Activated CD4-positive, alpha-beta T cell treated with anti-CD3 and anti-CD28 coated beads for 4 hours (primary cell): Measurements from ENCODE around the gene TMEM138.

Experiments
- DNase-seq, 2 donors: peaks; one replicate each; pipeline ENCODE4 v3.0.0-alpha.2; 2020

TMEM138 gene

GRCh38 chr11:61361741-61362541 lies at the start of gene TMEM138, which contains the start of gene CYB561A3:
TMEM138 (plus strand) TSS chr11:61362374; CDS start chr11:61364391, 2,017 bp downstream.
CYB561A3 (minus strand) TSS chr11:61361882; CDS start chr11:61356713, 5,169 bp downstream.
- DNase-seq, result peak; percentile 82 to 83

GRCh38 chr11:61315260-61315659 lies 46.9 kb upstream of the TMEM138 start:
- no peak for DNase-seq

- no peak for DNase-seq
Observed at GRCh38 chr11:61325649-61326414, 36.3 kb upstream of the TMEM138 start.

DNA sequence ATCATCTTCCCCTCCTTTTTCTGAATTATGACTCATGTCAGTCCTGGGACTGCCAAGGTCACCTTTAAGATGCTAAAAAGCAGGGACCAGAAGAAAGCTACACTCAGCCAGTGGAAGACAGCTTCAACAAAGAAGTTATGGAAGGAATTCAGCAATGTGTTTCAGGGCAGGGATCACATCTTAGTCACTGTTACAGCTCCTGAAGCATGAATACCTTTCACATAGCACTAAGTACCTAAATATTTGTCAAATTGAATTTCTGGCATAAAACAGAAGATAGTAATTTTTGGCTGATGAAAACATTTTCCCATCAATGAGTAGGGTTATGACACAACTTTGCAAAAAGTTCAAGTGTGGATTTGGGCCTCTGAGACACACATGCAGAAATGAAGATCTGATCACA lies 34.5 kb upstream of the TMEM138 start:
- no peak for DNase-seq

DNA sequence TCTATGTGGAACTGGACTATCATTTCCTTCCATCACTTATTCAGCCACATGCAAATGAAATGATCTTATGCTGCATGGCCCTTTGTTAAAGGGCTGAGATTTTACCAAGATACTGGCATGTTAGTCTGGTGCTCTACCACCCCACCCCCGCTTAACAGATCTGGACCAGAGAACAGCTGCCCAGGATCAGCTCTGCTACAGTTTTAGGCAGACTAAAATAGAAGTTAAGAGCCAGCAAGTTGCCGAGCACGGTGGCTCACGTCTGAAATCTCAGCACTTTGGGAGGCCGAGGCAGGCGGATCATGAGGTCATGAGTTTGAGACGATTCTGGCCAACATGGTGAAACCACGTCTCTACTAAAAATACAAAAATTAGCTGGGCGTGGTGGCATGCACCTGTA lies 33.8 kb upstream of the TMEM138 start:
- DNase-seq, result no peak

GRCh38 chr11:61329871-61330270 lies 32.3 kb upstream of the TMEM138 start:
- DNase-seq, result no peak

DNA sequence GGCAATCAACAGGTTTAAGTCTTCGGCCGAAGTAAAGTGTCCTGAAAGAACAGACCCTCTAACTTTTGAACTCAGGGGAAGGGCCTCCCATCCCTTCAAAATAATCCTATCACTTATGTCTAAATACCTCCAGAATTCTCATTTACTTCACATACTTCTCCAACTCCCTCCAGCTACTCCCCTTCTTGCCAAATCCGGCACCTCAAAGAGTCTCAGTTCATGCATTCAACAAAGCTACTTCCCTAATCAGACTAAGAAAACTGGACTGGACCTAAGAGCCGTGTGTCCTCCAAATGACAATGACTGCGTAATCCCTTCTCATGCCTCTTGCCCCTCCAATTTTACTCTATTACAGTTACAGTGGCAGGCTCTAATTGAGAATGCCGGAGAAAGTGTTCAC lies 30.5 kb upstream of the TMEM138 start:
- DNase-seq, result no peak

- DNase-seq, result no peak
Observed at GRCh38 chr11:61332281-61332796, 29.8 kb upstream of the TMEM138 start.

GRCh38 chr11:61332797-61333549 lies 29.2 kb upstream of the TMEM138 start, which contains the start of the genes DDB1 and TKFC:
DDB1 (minus strand) TSS chr11:61333105; CDS start chr11:61332968, 137 bp downstream.
TKFC (plus strand) TSS chr11:61333228; CDS start chr11:61334729, 1,501 bp downstream.
- peak; percentile 97 for DNase-seq

DNA sequence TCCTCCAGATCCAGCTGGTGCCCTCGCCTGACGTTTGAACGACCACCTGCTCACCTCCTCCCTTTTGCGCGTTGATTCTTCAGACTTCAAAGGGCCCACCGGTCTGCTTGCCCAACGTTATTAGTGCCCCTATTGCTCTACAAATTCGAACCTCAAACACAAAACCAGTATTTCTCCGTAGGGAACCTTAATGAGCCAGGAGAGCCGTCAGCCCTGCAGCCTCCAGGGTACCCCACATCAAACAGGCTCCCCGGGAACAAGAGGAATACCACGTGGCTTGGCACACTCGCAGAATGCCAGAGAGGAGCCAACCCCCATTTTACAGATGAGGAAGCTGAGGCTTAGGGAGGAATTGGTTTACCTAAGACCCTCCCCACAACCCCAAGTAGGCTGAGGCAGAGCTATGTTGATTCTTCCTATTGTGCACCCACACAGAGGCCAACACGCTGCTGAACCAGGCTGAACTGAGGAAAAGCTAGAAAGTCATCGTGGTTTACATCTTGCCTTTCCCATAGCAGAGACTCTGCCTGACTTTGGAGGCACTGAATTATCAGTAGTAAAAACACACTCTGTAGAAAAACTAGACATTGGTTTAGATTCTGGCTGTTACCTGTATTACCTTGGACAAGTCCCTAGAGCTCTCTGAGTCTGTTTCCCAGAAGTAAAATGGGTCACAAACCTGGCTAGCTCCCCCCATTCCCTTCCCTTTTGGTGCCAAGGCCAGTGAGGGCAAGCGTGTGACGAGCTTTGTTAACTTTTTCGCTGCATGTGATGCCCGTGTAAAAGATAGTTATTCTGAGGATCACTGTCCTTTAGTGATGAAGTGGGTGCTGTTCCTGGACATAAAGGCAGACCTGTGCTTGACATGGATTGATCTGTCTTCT lies 28.4 kb upstream of the TMEM138 start:
- no peak for DNase-seq

DNA sequence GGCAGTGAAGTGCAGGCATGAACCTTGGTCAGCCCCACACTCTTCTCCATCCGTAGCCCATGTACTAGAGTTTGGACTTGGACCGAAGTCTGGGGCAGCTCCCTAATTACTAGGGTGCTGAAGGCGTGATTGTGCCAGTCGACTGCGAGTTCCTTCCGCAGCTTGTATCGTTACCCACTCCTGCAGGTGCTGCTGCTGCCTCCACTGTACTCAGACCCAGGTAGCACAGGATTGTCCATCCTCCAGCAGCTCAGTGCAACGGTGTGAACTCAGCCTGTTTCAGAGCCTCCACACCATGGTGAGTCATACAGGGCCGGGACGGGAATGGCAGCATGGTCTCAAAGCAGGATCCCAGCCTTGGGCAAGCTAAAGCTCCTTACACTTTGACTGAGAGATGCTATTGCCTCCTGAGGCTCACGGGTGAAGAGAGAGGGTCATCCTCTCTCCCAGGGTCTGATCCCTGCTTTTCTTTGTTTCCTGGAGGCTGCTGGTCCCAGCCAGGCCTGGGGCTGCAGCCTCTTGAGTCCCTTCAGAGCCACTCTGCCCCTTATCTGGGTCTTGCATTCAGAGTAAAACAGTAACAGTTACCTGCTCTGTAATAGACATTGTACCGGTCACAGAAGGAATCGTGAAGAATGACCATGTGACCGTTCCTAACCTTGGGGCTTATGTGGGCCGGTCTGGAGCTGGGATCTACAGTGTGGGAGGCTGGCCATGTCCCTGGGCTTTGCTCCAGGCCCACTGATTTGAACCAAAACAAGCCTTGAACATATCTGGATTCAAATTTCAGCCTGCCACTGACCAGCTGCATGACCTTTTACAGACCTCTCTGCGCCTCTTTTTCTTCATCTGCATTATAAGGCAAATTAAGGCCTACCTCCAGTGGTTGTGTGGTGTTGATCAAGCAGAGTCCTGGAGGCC lies 27.5 kb upstream of the TMEM138 start:
- no peak for DNase-seq

- DNase-seq, result no peak
Observed at GRCh38 chr11:61335355-61335710, 26.8 kb upstream of the TMEM138 start.

GRCh38 chr11:61336171-61336935 lies 25.8 kb upstream of the TMEM138 start:
- DNase-seq, result peak; percentile 78 to 80

GRCh38 chr11:61337706-61338470 lies 24.3 kb upstream of the TMEM138 start:
- no peak for DNase-seq

- DNase-seq, result no peak
Observed at GRCh38 chr11:61338783-61339489, 23.2 kb upstream of the TMEM138 start.

DNA sequence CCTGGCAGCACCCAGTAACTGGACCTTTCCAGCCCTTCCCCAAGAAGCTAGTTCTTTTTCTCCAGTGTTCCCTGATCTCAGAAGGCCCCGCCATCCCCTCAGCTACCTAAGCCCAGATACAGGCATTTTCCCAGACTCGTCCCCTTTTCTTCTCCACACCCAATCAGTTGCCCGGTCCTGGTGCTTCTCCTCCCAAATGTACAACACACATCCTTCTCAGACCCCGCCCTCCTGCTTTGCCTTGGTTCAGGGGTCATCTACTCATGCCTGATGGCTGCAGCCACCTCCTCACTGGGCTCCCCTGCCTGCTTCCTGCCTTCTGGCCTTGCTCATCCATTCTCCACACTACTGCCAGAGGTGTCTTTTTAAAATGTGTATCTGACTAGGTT lies 22.7 kb upstream of the TMEM138 start:
- no peak for DNase-seq

DNA sequence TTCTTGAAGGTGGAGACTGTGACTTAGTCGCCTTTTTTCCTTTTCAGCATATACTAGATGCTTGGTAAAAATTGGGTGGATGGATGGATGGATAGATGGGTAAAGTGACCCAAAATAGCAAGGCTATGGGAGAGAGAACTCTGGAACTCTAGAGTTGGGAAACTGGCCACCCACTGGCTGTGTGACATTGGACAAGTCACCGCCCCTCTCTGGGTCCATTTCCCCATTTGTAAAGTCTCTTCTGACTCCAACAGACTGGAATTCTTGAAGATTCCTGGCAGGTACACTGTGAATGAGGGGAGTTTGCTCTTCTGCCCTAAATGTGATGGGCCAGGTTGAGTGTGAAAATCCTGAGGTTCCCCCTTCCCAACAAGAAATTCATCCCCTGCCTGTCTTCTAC lies 21.2 kb upstream of the TMEM138 start:
- DNase-seq, result no peak

DNA sequence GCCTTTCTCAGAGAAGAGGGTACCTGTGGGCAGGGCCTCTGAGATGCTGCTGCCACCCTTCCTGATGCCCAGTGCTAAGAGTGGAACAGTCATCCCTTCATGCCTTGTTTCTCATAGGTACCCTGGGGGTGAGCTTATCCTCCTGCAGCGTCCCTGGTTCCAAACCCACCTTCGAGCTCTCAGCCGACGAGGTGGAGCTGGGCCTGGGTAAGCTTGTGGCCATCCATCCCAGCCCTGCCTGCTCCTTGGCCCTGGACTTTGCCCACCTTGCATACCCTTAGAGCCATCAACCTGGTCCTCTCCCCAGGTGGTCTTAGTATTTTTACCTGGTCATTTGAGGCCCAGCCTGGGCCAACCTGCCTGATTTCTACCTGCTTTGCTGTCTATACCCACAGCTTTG lies 20.5 kb upstream of the TMEM138 start:
- DNase-seq, result no peak
